Measurements from ENCODE around the gene LRRC75A. TPM values are rescaled to one million over a fixed set of nuclear protein-coding genes. Genes with fewer than 3 reads are reported as not detected.

LRRC75A gene
- total and polyA plus RNA-seq, 2 of the 13 experiments (the other 11 are each of a cell fraction or from before 2014, with no cell fraction given), result 0.03 TPM; not detected in 1

DNA sequence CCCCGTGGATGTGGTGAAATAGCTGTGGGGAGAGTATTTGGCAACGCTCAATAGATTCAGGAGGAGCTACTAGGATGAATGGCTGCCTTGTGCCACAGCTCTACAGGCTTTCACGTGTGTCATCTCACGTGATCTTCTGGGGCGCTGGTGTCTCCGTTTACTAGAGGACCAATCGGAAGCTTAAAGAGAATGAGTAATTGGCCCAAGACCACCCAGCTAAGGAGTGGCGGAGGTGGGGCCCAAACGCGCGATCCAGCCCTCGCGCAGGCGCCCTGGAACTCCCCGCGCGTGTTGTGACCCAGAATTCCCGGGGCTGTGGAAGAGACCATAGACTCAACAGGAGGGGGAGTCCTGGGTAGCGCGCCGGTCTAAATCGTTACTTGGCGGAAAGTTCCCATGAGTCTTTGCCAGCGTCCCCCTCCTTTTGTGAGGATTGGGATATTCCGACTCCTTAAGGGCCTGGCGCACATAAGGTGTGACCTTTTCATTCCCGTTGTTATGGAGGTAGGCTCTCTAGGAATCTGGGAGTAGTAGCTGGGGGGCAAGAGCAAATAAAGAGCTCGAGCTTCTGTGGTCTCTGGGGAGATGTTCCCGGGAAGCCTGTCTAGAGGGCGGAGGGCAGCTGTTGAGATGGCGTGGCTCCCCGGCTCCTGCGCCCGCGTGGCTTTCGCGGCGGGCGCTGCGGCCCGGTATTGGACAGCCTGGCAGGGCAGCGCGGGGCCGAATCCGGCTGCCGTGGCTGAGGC, 53.3 kb downstream of the LRRC75A start (continued):
- TF ChIP-seq NAIF1 (CRISPR knock-in tag; IDR thresholded peaks at IDR 0.05; ENCODE audit: borderline replicate concordance) (peak; percentile 66; the same call in 1 of the 2 replicates), PHB2 (IDR thresholded peaks at IDR 0.05; ENCODE audit: partially characterized antibody) (no peak), SIX1 (CRISPR knock-in tag; IDR thresholded peaks at IDR 0.05; ENCODE audit: borderline replicate concordance) (no peak; the same call in 1 of the 2 replicates), TCF12 (IDR thresholded peaks at IDR 0.05) (no peak), TCF12 (CRISPR knock-in tag; IDR thresholded peaks at IDR 0.05) (no peak), ADNP (CRISPR knock-in tag; IDR thresholded peaks at IDR 0.05) (no peak), ZNF703 (CRISPR knock-in tag; IDR thresholded peaks at IDR 0.05; ENCODE audit: borderline replicate concordance) (no peak; the same call in 1 of the 2 replicates), ZNF713 (CRISPR knock-in tag; IDR thresholded peaks at IDR 0.05) (no peak), ZNF605 (CRISPR knock-in tag; IDR thresholded peaks at IDR 0.05) (peak; percentile 96), TCF7 (IDR thresholded peaks at IDR 0.05; ENCODE audit: low read depth) (no peak), MYNN (CRISPR knock-in tag; IDR thresholded peaks at IDR 0.05; ENCODE audit: low read depth) (no peak), POLR2G (IDR thresholded peaks at IDR 0.05; ENCODE audit: low read depth, low read length) (peak; percentile 100), ZNF430 (CRISPR knock-in tag; IDR thresholded peaks at IDR 0.05) (peak; percentile 63; the same call in 1 of the 2 replicates), AHR (CRISPR knock-in tag; IDR thresholded peaks at IDR 0.05) (peak; percentile 32; the same call in 1 of the 2 replicates), STAG1 (CRISPR knock-in tag; IDR thresholded peaks at IDR 0.05) (no peak), IKZF1 (IDR thresholded peaks at IDR 0.05) (no peak), SAP130 (CRISPR knock-in tag; IDR thresholded peaks at IDR 0.05; ENCODE audit: low read depth) (peak; percentile 86), ZNF709 (CRISPR knock-in tag; IDR thresholded peaks at IDR 0.05) (no peak), NFIC (IDR thresholded peaks at IDR 0.05; ENCODE audit: low read length) (no peak; the same call in 1 of the 2 replicates), ZNF263 (CRISPR knock-in tag; IDR thresholded peaks at IDR 0.05) (no peak), GTF2F1 (IDR thresholded peaks at IDR 0.05; ENCODE audit: low read length) (peak; percentile 91)
- TF ChIP-seq, protein P1, sequence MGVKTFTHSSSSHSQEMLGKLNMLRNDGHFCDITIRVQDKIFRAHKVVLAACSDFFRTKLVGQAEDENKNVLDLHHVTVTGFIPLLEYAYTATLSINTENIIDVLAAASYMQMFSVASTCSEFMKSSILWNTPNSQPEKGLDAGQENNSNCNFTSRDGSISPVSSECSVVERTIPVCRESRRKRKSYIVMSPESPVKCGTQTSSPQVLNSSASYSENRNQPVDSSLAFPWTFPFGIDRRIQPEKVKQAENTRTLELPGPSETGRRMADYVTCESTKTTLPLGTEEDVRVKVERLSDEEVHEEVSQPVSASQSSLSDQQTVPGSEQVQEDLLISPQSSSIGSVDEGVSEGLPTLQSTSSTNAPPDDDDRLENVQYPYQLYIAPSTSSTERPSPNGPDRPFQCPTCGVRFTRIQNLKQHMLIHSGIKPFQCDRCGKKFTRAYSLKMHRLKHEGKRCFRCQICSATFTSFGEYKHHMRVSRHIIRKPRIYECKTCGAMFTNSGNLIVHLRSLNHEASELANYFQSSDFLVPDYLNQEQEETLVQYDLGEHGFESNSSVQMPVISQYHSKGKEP (CRISPR knock-in tag; IDR thresholded peaks at IDR 0.05), result no peak
- TF ChIP-seq, protein P2, sequence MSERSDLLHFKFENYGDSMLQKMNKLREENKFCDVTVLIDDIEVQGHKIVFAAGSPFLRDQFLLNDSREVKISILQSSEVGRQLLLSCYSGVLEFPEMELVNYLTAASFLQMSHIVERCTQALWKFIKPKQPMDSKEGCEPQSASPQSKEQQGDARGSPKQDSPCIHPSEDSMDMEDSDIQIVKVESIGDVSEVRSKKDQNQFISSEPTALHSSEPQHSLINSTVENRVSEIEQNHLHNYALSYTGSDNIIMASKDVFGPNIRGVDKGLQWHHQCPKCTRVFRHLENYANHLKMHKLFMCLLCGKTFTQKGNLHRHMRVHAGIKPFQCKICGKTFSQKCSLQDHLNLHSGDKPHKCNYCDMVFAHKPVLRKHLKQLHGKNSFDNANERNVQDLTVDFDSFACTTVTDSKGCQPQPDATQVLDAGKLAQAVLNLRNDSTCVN (CRISPR knock-in tag; IDR thresholded peaks at IDR 0.05; ENCODE audit: borderline replicate concordance), result no peak; the same call in 1 of the 2 replicates
- TF ChIP-seq, protein P3, sequence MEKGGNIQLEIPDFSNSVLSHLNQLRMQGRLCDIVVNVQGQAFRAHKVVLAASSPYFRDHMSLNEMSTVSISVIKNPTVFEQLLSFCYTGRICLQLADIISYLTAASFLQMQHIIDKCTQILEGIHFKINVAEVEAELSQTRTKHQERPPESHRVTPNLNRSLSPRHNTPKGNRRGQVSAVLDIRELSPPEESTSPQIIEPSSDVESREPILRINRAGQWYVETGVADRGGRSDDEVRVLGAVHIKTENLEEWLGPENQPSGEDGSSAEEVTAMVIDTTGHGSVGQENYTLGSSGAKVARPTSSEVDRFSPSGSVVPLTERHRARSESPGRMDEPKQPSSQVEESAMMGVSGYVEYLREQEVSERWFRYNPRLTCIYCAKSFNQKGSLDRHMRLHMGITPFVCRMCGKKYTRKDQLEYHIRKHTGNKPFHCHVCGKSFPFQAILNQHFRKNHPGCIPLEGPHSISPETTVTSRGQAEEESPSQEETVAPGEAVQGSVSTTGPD (CRISPR knock-in tag; IDR thresholded peaks at IDR 0.05), result peak; percentile 81
- TF ChIP-seq, protein P4, sequence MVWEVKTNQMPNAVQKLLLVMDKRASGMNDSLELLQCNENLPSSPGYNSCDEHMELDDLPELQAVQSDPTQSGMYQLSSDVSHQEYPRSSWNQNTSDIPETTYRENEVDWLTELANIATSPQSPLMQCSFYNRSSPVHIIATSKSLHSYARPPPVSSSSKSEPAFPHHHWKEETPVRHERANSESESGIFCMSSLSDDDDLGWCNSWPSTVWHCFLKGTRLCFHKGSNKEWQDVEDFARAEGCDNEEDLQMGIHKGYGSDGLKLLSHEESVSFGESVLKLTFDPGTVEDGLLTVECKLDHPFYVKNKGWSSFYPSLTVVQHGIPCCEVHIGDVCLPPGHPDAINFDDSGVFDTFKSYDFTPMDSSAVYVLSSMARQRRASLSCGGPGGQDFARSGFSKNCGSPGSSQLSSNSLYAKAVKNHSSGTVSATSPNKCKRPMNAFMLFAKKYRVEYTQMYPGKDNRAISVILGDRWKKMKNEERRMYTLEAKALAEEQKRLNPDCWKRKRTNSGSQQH (CRISPR knock-in tag; IDR thresholded peaks at IDR 0.05; ENCODE audit: low read depth), result peak; percentile 79
